ENCODE data around the gene DPH6. TPM values are rescaled to one million over a fixed set of nuclear protein-coding genes. Genes with fewer than 3 reads are reported as not detected.
"Not testable (repeated sequence)": the region's sequence is repeated elsewhere in the genome, so short reads cannot be mapped to it uniquely, and the experiment has no call there.

Gene DPH6
- total and polyA plus RNA-seq, 7 donors = 5.5 to 26.0 (median 18.0) TPM

DNA sequence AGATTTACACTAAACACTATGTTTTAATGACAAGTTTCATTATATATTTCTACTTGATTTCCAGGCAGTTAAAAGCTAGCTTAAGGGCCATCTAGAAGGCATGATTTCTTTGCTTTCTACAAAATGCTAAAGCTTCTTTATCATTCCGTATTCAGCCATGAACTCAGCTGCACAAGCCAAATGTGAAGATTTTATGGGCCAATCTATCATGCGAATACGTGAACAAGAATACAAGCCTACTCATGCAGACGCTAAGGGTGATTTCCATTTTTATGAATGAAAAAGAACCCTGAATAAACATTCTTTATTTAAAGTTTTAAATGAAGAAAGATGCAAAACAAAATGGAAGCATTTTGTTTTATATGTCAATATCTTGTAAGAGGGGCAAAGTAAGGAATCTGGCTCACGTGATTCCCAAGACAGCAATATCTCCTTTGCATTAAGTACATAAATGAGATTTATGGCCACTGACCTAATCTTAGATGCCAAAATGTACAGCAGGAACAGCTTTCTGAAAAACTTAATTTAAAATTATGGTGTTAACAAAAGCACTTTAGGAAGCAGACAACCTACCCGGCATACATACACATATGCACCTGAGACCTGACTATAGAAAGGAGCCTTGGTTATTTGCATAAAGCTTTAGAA, 215.8 kb downstream of the DPH6 start:
- ATAC-seq (no peak), DNase-seq (no peak)
- Histone ChIP-seq H3K27ac (no peak overlapping the region), H3K4me3 (no peak overlapping the region), H3K36me3 (ENCODE audit: insufficient read depth in 1 of 2, low read depth in 1 of 2) (no peaks in the 10 kb centered on the region), H3K9me3 (no peaks in the 10 kb centered on the region), H3K27me3 (ENCODE audit: insufficient read depth in 3 of 3, low read length in 2 of 3) (no peaks in the 10 kb centered on the region), H3K4me1 (no peaks in the 10 kb centered on the region)
- intact Hi-C loops (cut with DNase I) = no loop called here
- WGBS, 3 donors = 62 to 72% (median 68%) methylated on average over 6 of the region's 6 CpGs
- TF ChIP-seq, protein P1, sequence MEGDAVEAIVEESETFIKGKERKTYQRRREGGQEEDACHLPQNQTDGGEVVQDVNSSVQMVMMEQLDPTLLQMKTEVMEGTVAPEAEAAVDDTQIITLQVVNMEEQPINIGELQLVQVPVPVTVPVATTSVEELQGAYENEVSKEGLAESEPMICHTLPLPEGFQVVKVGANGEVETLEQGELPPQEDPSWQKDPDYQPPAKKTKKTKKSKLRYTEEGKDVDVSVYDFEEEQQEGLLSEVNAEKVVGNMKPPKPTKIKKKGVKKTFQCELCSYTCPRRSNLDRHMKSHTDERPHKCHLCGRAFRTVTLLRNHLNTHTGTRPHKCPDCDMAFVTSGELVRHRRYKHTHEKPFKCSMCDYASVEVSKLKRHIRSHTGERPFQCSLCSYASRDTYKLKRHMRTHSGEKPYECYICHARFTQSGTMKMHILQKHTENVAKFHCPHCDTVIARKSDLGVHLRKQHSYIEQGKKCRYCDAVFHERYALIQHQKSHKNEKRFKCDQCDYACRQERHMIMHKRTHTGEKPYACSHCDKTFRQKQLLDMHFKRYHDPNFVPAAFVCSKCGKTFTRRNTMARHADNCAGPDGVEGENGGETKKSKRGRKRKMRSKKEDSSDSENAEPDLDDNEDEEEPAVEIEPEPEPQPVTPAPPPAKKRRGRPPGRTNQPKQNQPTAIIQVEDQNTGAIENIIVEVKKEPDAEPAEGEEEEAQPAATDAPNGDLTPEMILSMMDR (IDR thresholded peaks at IDR 0.05) = no peak

DNA sequence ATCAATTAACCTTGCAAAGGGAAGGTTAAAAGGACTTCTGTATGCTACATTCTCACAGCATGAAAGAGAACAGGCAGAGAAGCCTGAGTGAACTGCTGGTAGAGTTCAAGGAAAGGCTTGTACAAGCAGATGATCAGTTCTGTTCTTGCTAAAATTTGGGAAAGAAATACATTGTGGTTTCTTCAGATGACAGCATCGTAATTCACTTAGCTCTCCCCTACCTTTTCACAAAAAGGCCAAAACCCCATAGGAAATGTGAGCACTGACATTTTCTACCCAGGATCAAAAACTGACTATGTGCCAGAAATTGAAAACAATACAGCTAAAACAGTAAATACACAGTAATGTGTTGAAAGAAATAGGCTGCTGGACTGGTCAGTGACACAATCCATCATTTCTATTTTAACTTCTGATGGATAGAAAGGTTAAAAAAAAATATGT, 216.4 kb downstream of the DPH6 start:
- Histone ChIP-seq H3K4me3 (no peak overlapping the region), H3K4me1 (no peaks in the 10 kb centered on the region), H3K27ac (no peak overlapping the region), H3K36me3 (ENCODE audit: insufficient read depth in 1 of 2, low read depth in 1 of 2) (no peaks in the 10 kb centered on the region), H3K9me3 (no peaks in the 10 kb centered on the region), H3K27me3 (ENCODE audit: insufficient read depth in 3 of 3, low read length in 2 of 3) (no peaks in the 10 kb centered on the region)
- no peak for ATAC-seq
- TF ChIP-seq, protein P1 (IDR thresholded peaks at IDR 0.05) = no peak
- 70 to 83% (median 80%) methylated on average over 1 of the region's 1 CpG for WGBS, 3 donors
- intact Hi-C loops (cut with DNase I) = no loop called here
- DNase-seq = no peak

DNA sequence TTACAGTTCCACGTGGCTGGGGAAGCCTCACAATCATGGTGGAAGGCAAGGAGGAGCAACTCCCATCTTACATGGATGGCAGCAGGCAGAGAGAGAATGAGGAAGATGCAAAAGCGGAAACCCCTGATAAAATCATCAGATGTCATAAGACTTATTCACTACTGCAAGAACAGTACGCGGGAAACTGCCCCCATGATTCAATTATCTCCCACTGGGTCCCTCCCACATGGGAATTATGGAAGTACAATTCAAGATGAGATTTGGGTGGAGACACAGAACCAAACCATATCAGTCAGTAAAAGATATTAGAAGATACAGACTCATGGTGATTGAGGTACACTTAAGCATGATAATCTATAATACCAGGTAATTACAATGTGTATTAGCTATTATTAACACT, 217.1 kb downstream of the DPH6 start:
- ATAC-seq; intact Hi-C loops (cut with DNase I); H3K27ac ChIP-seq: not testable (repeated sequence)

DNA sequence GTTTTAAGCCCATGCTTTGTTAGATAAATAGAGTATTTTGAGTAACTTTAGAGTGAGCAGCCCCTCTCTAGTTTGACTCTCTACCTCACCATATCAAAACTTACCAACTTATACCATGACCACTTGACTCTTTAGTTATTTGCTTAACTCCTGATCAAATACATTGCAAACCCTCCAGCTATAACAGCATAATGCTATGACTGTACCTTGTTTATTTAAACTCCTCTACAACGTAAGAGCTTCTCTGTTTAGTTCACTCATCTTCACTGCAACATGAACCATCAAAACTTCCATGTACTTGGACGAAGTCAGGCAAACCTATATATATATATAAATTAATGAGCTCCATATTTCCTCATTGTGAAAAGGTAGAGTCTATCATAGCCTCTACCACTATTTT, 218.2 kb downstream of the DPH6 start:
- Histone ChIP-seq H3K36me3 (ENCODE audit: insufficient read depth in 1 of 2, low read depth in 1 of 2) (no peaks in the 10 kb centered on the region), H3K4me1 (no peaks in the 10 kb centered on the region), H3K9me3 (no peaks in the 10 kb centered on the region), H3K27me3 (ENCODE audit: insufficient read depth in 3 of 3, low read length in 2 of 3) (no peaks in the 10 kb centered on the region), H3K4me3 (no peak overlapping the region), H3K27ac (no peak overlapping the region)
- WGBS, 3 donors = 94 to 99% (median 95%) methylated on average over 2 of the region's 2 CpGs
- ATAC-seq = no peak
- DNase-seq = no peak
- TF ChIP-seq, protein P1 (IDR thresholded peaks at IDR 0.05) = no peak
- intact Hi-C loops (cut with DNase I) = no loop called here

More for the DNA sequence above, 217.1 kb downstream of the DPH6 start:
- not testable (repeated sequence) for H3K9me3 ChIP-seq; H3K4me1 ChIP-seq; H3K4me3 ChIP-seq; H3K27me3 ChIP-seq (ENCODE audit: insufficient read depth in 3 of 3, low read length in 2 of 3); DNase-seq; H3K36me3 ChIP-seq (ENCODE audit: insufficient read depth in 1 of 2, low read depth in 1 of 2)
- 85 to 95% (median 87%) methylated on average over 4 of the region's 4 CpGs for WGBS, 3 donors

DNA sequence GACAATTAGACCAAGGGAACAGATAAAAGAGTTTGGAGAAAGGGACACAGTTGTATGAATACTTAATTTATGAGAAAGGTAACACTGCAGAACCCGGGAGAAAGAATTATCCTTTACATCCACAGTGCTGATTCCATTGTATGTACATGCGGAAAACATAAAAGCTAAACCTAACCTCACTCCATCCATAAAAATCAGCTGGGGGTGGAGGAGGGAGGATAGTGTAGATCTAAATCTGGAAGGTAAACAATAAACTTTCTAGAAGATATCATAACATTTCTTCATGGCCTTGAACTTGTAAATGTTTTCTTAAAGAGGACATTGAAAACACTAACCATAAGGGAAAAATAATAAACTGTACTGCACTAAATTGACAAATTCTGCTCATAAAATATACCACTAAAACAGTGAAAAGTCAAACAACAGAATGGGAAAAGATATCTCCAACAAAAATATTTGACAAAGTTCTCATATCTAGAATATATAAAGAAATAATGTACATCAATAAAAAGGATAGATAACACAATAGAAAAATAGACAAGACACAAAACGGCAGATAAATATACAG, 220.5 kb downstream of the DPH6 start:
- TF ChIP-seq, protein P1 (IDR thresholded peaks at IDR 0.05) = no peak
- no peak for ATAC-seq
- Histone ChIP-seq H3K27ac (no peak overlapping the region), H3K4me1 (no peaks in the 10 kb centered on the region), H3K4me3 (no peak overlapping the region), H3K36me3 (ENCODE audit: insufficient read depth in 1 of 2, low read depth in 1 of 2) (no peaks in the 10 kb centered on the region), H3K27me3 (ENCODE audit: insufficient read depth in 3 of 3, low read length in 2 of 3) (no peaks in the 10 kb centered on the region), H3K9me3 (no peaks in the 10 kb centered on the region)
- WGBS, 3 donors = 72 to 79% (median 77%) methylated on average over 3 of the region's 3 CpGs
- intact Hi-C loops (cut with DNase I) = no loop called here
- DNase-seq = no peak

Measured in psoas muscle (tissue), 8 donors.